ENCODE data around the gene LRFN2. TPM values are rescaled to one million over a fixed set of nuclear protein-coding genes. Genes with fewer than 3 reads are reported as not detected.

Gene LRFN2
- total RNA-seq, 2 experiments from 2014 or later: not detected

DNA sequence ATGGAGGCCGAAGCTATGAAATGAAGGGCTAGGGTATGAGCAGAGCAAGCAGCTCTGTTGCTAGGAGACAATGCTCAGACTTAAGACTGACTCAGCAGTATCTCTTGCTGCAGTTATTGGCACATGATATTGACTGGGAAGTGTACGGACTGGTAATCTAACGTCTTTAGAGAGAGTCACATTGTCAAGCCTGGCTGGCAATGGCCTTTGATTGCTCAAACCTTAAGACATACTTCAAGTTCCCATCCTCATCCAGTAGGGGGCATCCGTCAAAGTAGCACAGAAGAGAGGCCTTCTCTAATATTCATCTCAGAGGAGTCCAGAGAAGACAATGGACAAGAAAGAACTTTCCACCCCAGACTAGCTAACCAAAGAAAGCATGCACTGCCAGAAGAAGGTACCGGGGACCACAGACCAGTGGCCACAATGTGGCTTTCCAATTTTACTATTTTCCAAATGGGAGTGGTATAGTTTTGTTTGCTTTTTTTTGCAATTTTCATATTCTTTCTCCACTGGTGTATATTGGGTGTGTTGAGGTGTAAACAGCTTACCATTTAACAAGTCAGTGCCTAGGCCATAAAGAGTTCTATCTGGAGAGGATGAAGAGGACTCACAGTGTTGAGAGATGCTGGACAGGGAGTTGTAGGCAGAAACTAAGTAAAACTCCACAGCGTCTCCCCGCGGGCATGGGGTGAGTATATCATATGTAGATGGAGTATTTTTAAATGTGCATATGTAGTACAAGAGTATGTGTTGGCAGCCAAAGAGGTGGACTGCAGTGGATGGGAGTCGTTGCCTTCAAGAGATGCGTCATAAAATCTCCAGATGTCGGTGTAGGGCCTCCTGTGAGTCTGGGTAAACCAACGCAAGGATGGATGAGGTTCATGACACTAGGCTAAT, 36.7 kb downstream of the LRFN2 start:
- no peaks in the 10 kb centered on the region for H3K36me3 Mint-ChIP-seq
- no peaks in the 10 kb centered on the region for H3K9me3 Mint-ChIP-seq
- H3K27ac Mint-ChIP-seq: no peak overlapping the region
- H3K4me1 Mint-ChIP-seq: no peaks in the 10 kb centered on the region
- DNase-seq (no peak), ATAC-seq (ENCODE audit: low read depth) (peak; percentile 63)
- H3K27me3 Mint-ChIP-seq: peaks cover 16% of the 10 kb centered on the region
- no peak overlapping the region for H3K4me3 Mint-ChIP-seq
- POLR2A ChIA-PET: no interaction called here

DNA sequence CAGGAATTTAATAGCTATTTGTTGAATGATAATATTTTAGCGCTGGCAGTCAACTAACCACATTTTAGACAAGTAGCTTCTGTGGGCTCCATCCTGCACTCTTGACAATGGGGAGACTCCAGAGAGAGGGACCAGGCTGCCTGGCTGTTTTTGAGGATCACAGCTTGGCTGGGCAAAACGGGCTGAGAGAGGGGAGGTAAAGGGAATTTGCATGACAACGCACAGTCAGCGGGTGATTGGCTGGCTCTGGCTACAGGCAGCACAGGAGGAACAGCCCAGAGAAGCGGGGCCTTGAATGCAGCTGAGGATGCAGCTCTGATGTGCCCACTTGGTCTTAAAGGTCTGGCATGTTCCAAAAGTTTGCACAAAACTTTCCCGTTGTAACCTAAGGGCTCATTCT, 41.2 kb downstream of the LRFN2 start:
- Mint-ChIP-seq H3K27me3 (peaks cover 12% of the 10 kb centered on the region), H3K4me1 (no peaks in the 10 kb centered on the region), H3K9me3 (no peaks in the 10 kb centered on the region), H3K4me3 (no peak overlapping the region), H3K36me3 (no peaks in the 10 kb centered on the region), H3K27ac (no peak overlapping the region)
- POLR2A ChIA-PET: no interaction called here
- DNase-seq: no peak
- no peak for ATAC-seq (ENCODE audit: low read depth)

DNA sequence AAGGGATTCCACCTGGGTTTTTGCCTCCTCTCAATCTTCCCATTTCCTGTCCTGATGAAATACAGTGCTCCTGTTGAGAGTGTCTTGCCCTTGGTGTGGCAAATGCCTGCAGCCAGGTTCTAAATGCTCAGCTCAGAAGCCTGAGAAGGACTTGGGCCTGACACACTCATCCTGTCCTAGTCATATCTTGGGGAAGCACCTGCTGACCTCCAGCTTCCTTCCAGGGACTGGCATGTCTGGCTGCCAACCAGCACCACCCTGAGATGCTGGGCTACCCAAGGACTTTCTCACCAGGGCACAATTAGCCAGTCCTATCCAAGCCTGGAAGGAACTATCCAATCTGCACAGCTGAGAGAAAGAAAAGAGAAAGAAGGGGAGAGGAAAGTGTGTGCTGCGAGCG, 43.4 kb downstream of the LRFN2 start:
- no peaks in the 10 kb centered on the region for H3K9me3 Mint-ChIP-seq
- peaks cover 6% of the 10 kb centered on the region for H3K27me3 Mint-ChIP-seq
- no peak overlapping the region for H3K27ac Mint-ChIP-seq
- POLR2A ChIA-PET: no interaction called here
- no peak for DNase-seq
- H3K4me3 Mint-ChIP-seq: no peak overlapping the region
- H3K4me1 Mint-ChIP-seq: no peaks in the 10 kb centered on the region
- ATAC-seq (ENCODE audit: low read depth): no peak
- H3K36me3 Mint-ChIP-seq: no peaks in the 10 kb centered on the region

DNA sequence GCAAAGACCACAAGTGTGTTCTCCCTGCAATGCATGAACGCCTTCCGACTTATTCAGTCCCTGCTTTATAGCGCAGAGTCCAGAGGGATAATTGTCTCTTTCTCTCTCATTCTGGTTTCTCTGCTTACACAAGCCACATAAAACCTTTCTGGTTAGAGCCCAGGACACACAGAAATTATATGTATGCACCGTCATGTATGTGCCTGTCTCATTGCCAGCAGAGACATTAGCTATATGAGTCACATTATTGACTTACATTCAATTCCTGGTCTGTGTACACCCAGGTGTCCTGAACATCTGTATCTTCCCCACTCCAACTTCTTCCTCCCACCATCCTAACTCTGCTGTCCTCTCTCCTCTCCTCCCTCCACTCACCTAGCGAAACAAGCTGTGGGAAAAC, 44.0 kb downstream of the LRFN2 start:
- POLR2A ChIA-PET: no interaction called here
- ATAC-seq (ENCODE audit: low read depth) (no peak), DNase-seq (no peak)
- Mint-ChIP-seq H3K27ac (no peak overlapping the region), H3K36me3 (no peaks in the 10 kb centered on the region), H3K9me3 (no peaks in the 10 kb centered on the region), H3K27me3 (peaks cover 8% of the 10 kb centered on the region), H3K4me3 (no peak overlapping the region), H3K4me1 (no peaks in the 10 kb centered on the region)

DNA sequence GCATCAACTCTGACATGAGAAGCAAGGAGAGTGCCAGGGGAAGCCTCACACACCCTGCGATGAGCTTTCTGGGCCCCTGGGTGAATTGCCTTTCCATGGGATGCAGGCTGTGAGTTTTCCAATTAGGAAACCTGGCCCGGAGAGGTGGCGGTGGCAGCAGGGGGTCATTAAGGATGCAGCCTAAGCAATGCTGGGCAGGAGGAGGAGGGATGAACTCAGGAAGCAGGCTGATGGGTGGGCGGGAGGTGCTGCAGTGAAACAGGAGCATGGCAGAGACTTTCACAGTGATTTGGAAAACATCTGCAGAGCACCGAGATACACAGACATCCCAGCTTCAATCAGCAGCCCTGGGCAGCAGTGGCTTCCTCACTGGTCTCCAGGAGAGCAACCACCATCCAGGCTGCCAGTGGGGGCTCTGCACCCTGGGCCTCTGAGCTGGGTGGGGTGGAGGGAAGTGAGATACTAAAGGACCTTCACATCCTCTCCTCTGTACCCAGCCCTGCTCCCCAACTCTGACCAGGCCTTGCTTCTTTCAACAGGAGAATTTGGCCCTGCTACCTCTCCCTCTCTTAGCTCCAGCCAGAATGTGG, 44.9 kb downstream of the LRFN2 start:
- H3K36me3 Mint-ChIP-seq: no peaks in the 10 kb centered on the region
- no peak for DNase-seq
- no peaks in the 10 kb centered on the region for H3K9me3 Mint-ChIP-seq
- H3K27me3 Mint-ChIP-seq: peaks cover 8% of the 10 kb centered on the region
- POLR2A ChIA-PET: no interaction called here
- no peak overlapping the region for H3K27ac Mint-ChIP-seq
- H3K4me1 Mint-ChIP-seq: no peaks in the 10 kb centered on the region
- no peak overlapping the region for H3K4me3 Mint-ChIP-seq
- ATAC-seq (ENCODE audit: low read depth): no peak

DNA sequence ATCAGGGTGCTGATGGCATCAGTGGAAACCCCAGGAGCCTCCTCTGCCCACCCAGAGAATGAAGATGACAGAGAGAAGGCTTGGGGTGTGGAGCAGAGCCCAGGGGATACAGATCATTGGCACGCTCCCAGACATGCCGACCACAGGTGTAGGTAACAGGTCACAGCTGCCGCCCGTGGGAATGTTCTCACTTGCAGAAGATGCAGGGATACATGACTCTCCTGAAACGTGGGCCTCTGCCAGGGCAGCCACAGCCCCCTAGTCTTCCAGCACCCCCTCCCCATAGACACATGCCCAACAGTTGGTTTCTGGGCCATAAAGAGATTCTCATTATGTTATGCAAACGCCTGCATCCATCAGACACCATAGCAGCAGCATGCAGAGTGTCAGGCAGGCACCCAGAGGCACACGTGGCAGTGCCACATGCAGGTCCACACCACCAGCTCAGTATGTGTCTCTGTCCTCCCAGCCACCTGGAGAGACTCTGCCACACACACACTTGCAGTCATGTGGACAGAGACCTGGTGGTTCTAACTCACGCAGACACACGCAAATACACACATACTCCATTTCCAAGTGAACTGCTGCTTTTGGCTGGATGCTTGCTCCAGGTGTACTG, 45.5 kb downstream of the LRFN2 start:
- Mint-ChIP-seq H3K27ac (no peak overlapping the region), H3K27me3 (peaks cover 8% of the 10 kb centered on the region), H3K4me1 (no peaks in the 10 kb centered on the region), H3K36me3 (no peaks in the 10 kb centered on the region), H3K9me3 (no peaks in the 10 kb centered on the region), H3K4me3 (no peak overlapping the region)
- DNase-seq: no peak
- ATAC-seq (ENCODE audit: low read depth): no peak
- POLR2A ChIA-PET: no interaction called here

DNA sequence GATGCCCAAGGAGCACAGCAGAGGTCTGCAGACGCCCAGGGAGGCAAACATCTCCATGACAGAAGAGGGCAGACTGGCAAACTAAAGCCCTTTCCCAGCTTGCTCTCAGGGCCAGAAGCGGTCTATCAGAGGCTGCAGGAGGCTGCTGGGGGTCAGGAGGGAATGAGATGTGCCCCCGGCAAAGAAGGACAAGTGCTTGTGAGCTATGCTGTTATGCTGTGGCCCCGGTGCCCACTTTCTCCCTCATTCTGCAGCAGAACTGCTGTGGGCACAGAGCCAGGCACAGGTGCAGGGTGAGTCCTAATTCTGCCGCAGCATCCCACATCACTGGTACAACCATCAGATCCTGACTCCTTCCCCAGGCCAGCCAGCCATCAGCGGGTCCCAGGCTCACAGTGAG, 46.4 kb downstream of the LRFN2 start:
- ATAC-seq (ENCODE audit: low read depth) (no peak), DNase-seq (no peak)
- Mint-ChIP-seq H3K4me1 (no peaks in the 10 kb centered on the region), H3K9me3 (no peaks in the 10 kb centered on the region), H3K4me3 (no peak overlapping the region), H3K36me3 (no peaks in the 10 kb centered on the region), H3K27ac (no peak overlapping the region), H3K27me3 (peaks cover 6% of the 10 kb centered on the region)
- POLR2A ChIA-PET: no interaction called here

DNA sequence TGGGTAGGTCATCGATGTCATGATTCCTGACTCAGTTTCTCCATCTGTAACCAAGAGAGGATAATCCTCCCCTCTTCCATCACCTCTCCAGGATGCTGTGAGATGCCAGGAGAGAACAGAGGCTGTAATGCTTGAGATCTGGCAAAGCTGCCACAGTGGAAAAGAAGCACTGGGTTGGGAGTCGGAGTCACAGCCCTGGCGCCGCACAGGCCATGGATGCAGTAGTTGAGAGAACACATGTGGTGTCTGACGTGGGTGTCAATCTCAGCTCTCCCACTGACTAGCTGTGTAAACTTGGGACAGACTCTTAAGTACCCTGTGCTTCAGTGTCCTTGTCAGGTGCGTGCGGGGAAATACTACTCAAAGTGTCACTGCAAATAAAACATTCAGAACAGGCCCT, 47.3 kb downstream of the LRFN2 start:
- H3K4me1 Mint-ChIP-seq: no peaks in the 10 kb centered on the region
- H3K4me3 Mint-ChIP-seq: no peak overlapping the region

DNA sequence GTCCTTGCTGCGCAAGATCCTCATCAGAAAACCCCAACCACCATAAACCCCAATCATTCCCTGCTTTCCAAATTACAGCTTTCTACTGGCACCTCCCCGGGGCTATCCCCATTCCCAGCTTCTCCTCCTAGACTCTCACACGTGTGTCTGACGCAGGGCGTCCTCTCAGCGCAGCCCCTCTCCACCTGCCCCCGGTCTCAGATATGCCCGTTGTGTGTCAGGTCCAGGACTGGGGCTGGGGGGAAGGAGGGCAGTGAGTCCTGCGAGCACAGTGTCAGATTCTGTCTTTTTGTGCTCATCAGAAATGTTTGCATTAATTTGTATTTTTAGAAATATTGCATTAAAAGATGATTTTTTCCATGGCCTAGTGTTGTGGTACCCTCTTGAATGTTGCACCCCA, 48.6 kb downstream of the LRFN2 start:
- no peaks in the 10 kb centered on the region for H3K36me3 Mint-ChIP-seq
- no peaks in the 10 kb centered on the region for H3K9me3 Mint-ChIP-seq
- DNase-seq (no peak), ATAC-seq (ENCODE audit: low read depth) (no peak)
- no peak overlapping the region for H3K4me3 Mint-ChIP-seq
- no peak overlapping the region for H3K27ac Mint-ChIP-seq
- POLR2A ChIA-PET: no interaction called here
- H3K4me1 Mint-ChIP-seq: no peaks in the 10 kb centered on the region
- peaks cover 3% of the 10 kb centered on the region for H3K27me3 Mint-ChIP-seq

More for the DNA sequence above, 47.3 kb downstream of the LRFN2 start:
- Mint-ChIP-seq H3K36me3 (no peaks in the 10 kb centered on the region), H3K27ac (no peak overlapping the region), H3K9me3 (no peaks in the 10 kb centered on the region), H3K27me3 (peaks cover 3% of the 10 kb centered on the region)
- no peak for ATAC-seq (ENCODE audit: low read depth)
- DNase-seq: no peak
- POLR2A ChIA-PET: no interaction called here

DNA sequence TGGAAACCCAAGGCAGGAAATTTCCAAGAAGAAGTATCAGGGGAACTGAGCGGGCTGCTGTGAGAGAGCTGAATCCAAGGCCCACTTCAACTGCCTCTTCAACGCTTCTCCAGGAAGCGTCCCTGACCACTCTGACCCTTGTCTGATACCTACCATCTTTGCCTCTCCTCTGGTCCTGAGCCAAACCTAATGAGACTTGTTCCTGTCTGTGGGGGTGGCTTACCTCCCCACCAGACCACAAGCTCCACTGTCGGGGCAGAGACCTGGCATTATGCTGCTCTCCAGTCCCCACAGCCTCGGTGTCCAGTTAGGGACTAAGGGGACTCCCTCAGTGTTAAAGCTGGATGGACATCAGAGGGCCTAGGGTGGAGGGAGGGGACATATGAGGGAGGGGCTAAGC, 49.7 kb downstream of the LRFN2 start:
- H3K4me3 Mint-ChIP-seq: no peak overlapping the region

DNA sequence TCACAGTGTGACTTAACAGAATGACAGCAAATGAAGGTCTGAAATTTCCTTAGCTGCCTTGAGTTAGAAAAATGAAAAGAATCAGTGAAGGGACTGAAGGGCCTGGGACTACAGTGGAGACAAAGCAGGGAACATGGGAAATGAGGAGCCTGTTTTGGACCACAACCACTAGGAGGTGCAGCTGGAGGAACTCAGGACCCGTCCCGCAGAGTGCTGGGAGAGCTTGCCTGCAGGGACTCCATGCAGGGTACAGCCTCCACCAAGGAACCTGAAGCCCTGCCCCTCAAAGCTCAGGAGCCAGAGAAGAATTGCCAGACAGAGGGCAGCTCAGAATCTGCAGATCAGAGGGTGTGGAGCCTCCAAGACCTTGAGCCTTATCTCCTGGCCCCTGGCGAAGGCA, 50.7 kb downstream of the LRFN2 start:
- POLR2A ChIA-PET: no interaction called here
- Mint-ChIP-seq H3K4me1 (no peaks in the 10 kb centered on the region), H3K27me3 (peaks cover 3% of the 10 kb centered on the region), H3K9me3 (no peaks in the 10 kb centered on the region), H3K36me3 (no peaks in the 10 kb centered on the region), H3K27ac (no peak overlapping the region), H3K4me3 (no peak overlapping the region)
- DNase-seq (no peak), ATAC-seq (ENCODE audit: low read depth) (no peak)

More for the DNA sequence above, 49.7 kb downstream of the LRFN2 start:
- ATAC-seq (ENCODE audit: low read depth): no peak
- DNase-seq: no peak
- H3K36me3 Mint-ChIP-seq: no peaks in the 10 kb centered on the region
- no peaks in the 10 kb centered on the region for H3K4me1 Mint-ChIP-seq
- H3K27me3 Mint-ChIP-seq: peaks cover 3% of the 10 kb centered on the region
- POLR2A ChIA-PET: no interaction called here
- H3K27ac Mint-ChIP-seq: no peak overlapping the region
- no peaks in the 10 kb centered on the region for H3K9me3 Mint-ChIP-seq

DNA sequence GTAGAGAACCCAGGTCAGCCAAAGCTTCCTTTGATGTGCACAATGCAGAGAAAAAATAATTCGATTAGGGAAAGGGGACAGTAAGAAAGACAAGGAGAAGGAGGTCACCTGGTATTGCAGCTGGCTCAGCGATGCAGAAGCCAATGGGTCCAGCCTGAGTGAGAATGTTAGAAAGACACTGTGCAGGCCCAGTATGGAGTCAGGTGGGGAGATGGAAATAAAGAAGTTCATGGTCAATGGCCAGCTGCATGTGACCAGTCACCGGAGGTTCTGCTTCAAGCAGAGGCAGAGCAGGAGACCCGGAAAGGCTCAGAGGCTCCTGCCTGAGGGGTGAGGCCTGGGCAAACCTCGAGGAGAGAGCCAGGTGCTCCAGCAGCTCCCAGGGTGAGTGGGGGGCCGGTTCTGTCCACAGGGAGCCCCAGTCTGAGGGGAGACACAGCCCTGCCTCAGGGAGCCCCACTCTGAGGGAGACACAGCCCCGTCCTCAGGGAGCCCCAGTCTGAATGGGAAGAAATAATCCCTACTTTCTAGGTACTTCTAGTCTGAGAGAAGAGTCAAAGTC, 51.3 kb downstream of the LRFN2 start:
- DNase-seq (no peak), ATAC-seq (ENCODE audit: low read depth) (no peak)
- Mint-ChIP-seq H3K9me3 (no peaks in the 10 kb centered on the region), H3K27ac (no peak overlapping the region), H3K4me1 (no peaks in the 10 kb centered on the region), H3K36me3 (no peaks in the 10 kb centered on the region), H3K4me3 (no peak overlapping the region), H3K27me3 (peaks cover 3% of the 10 kb centered on the region)
- POLR2A ChIA-PET: interaction anchor here (0.9 kb wide), 1 partner anchor 9 kb away, joined by 3 read pairs; no protein-coding TSS in a partner anchor

DNA sequence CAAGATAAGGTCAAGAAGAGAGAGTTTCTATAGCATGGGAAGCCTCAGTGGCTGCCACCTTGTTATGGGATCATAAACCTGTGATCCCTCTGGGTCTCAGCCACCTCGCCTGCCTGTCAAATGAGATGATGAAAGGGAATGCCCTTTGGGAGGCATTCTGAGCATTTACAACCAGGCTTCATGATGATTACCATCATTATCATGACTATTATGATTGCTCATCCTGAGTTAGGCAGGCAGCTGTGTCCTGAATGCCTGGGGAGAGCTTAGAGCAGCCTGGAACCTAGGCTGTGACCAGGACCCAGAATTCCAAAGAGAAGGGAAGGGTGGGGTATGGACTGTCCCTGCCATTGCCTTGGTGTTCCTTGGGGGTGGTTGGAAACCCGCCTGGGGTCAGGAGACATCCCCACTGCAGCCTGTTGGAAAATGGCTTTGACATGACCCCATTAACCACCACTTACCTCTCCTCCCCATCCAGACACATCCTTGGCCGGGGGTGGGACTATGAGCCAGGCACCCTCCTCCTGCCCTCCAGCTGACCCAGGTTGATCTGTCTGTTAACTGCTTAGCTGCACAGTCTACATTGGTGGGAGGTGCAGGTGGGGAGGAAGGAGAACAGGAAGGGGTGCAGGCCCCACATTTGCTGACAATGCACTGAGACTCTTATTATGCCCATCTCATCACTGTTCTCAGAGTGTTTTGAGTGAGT, 51.9 kb downstream of the LRFN2 start:
- DNase-seq (no peak), ATAC-seq (ENCODE audit: low read depth) (no peak)
- H3K27ac Mint-ChIP-seq: no peak overlapping the region
- H3K4me1 Mint-ChIP-seq: no peaks in the 10 kb centered on the region
- POLR2A ChIA-PET: interaction anchor here (0.9 kb wide), 1 partner anchor 9 kb away, joined by 3 read pairs; no protein-coding TSS in a partner anchor
- no peaks in the 10 kb centered on the region for H3K36me3 Mint-ChIP-seq
- peaks cover 3% of the 10 kb centered on the region for H3K27me3 Mint-ChIP-seq
- no peak overlapping the region for H3K4me3 Mint-ChIP-seq
- no peaks in the 10 kb centered on the region for H3K9me3 Mint-ChIP-seq
